HepG2 (cell line): ENCODE results near the gene FEM1B. TPM values are rescaled to one million over a fixed set of nuclear protein-coding genes. Genes with fewer than 3 reads are reported as not detected.

Source experiments
- ATF7-NPFF ChIP-seq: sonication (generic); formaldehyde crosslinking; IDR thresholded peaks from 2 replicates; pipeline ENCODE4 v1.8.1; 2023; ENCODE audit warnings: mild to moderate bottlenecking, low read depth, missing genetic modification reagents, moderate library complexity
- GLMP ChIP-seq: sonication (generic); formaldehyde crosslinking; IDR thresholded peaks from 2 replicates; pipeline ENCODE4 v1.9.0; 2021; ENCODE audit warnings: missing genetic modification reagents, mild to moderate bottlenecking, borderline replicate concordance
- GMEB1 ChIP-seq: sonication (generic); formaldehyde crosslinking; IDR thresholded peaks from 2 replicates; pipeline ENCODE4 v1.5.1; 2020; ENCODE audit warnings: missing genetic modification reagents, mild to moderate bottlenecking, borderline replicate concordance
- HMGXB4 ChIP-seq, 2 experiments: sonication (generic) in 1 of 2; formaldehyde crosslinking in 1 of 2; IDR thresholded peaks; 2 replicates each; pipeline versions ENCODE4 v1.4.0 to v1.6.1; 2018 to 2020; ENCODE audit warnings: missing genetic modification reagents in 2 of 2, borderline replicate concordance in 1 of 2, low read depth in 1 of 2, mild to moderate bottlenecking in 1 of 2, missing biosample characterization in 1 of 2
- HNRNPUL1 ChIP-seq: fragments of 200-400 bp; formaldehyde crosslinking; IDR thresholded peaks from 2 replicates; pipeline ENCODE4 v1.6.1; 2017; ENCODE audit warnings: low read depth, mild to moderate bottlenecking, low read length, moderate library complexity
- RBFOX2 ChIP-seq: fragments of 200-400 bp; formaldehyde crosslinking; IDR thresholded peaks from 2 replicates; pipeline ENCODE4 v1.6.1; 2017; ENCODE audit warnings: low read depth, mild to moderate bottlenecking, low read length
- U2AF2 ChIP-seq: fragments of 200-400 bp; formaldehyde crosslinking; IDR thresholded peaks from 2 replicates; pipeline ENCODE4 v1.6.1; 2017; ENCODE audit warnings: low read depth, mild to moderate bottlenecking, low read length
- YY1 ChIP-seq: IDR thresholded peaks from 2 replicates; pipeline ENCODE4 v1.6.1; 2011; ENCODE audit warnings: low read length, low read depth, moderate library complexity, mild to moderate bottlenecking; ENCODE audit not compliant: insufficient read depth, insufficient replicate concordance
- ZNF160 ChIP-seq: sonication (generic); formaldehyde crosslinking; IDR thresholded peaks from 2 replicates; pipeline ENCODE4 v1.8.0; 2022; ENCODE audit warnings: mild to moderate bottlenecking, inconsistent platforms, missing genetic modification reagents
- ZNF329 ChIP-seq: sonication (generic); formaldehyde crosslinking; IDR thresholded peaks from 2 replicates; pipeline ENCODE4 v1.9.0; 2021; ENCODE audit warnings: low read depth, mild to moderate bottlenecking, missing genetic modification reagents
- ZNF784 ChIP-seq: sonication (generic); formaldehyde crosslinking; IDR thresholded peaks from 2 replicates; pipeline ENCODE4 v1.5.1; 2020; ENCODE audit warnings: missing genetic modification reagents, mild to moderate bottlenecking, borderline replicate concordance
- polyA plus RNA-seq, 8 experiments: library from polyadenylated mRNA; depleted of rRNA in 3 of 8; stranded (reverse) in 7 of 8; unstranded in 1 of 8; fragments of >200 nt; fragmentation: Illumina TruSeq in 4 of 8; extraction: Trizol in 4 of 8; gene quantifications; 2 replicates each; pipeline versions ENCODE4 v1.2.1 to v1.2.3, GENCODE V29; 2011 to 2016; ENCODE audit warnings: low read depth in 4 of 8, missing spikeins in 1 of 8, mixed read lengths in 1 of 8; ENCODE audit not compliant: insufficient read depth in 1 of 8
- total RNA-seq, 5 experiments: library from RNA; depleted of rRNA; stranded (reverse); fragments of >200 nt; fragmentation: Illumina TruSeq; extraction: Trizol; gene quantifications; 2 replicates each; pipeline ENCODE4 v1.2.3, GENCODE V29; 2016; ENCODE audit warnings: low read depth in 1 of 5
- TF ChIP-seq, protein P1 (sequence below): sonication (generic); formaldehyde crosslinking; IDR thresholded peaks from 2 replicates; pipeline ENCODE4 v1.8.1; 2022; ENCODE audit warnings: mild to moderate bottlenecking, missing genetic modification reagents

FEM1B gene
- total and polyA plus RNA-seq, 2 of the 13 experiments (the other 11 are each of a cell fraction or from before 2014, with no cell fraction given), result 38.1 to 40.0 TPM

- TF ChIP-seq GLMP (peak; percentile 56; the same call in 1 of the 2 replicates), ZNF784 (CRISPR knock-in tag) (peak; percentile 87; the same call in 1 of the 2 replicates), HNRNPUL1 (0 out of 2 replicates have a peak, but pooled peaks have one; percentile 24), ZNF160 (peak; percentile 43; the same call in 1 of the 2 replicates), ZNF329 (CRISPR knock-in tag) (0 out of 2 replicates have a peak, but pooled peaks have one; percentile 20), ATF7-NPFF (CRISPR knock-in tag) (peak; percentile 95), RBFOX2 (peak; percentile 88), HMGXB4 (CRISPR knock-in tag; IDR thresholded peaks at IDR 0.05; ENCODE audit: borderline replicate concordance in 1 of 2, low read depth in 1 of 2) (peak; percentile 29 to 53; a peak in 2 of 4 replicates), GMEB1 (CRISPR knock-in tag) (no peak; the same call in 1 of the 2 replicates), U2AF2 (no peak), YY1 (peak; percentile 60)
- TF ChIP-seq, protein P1, sequence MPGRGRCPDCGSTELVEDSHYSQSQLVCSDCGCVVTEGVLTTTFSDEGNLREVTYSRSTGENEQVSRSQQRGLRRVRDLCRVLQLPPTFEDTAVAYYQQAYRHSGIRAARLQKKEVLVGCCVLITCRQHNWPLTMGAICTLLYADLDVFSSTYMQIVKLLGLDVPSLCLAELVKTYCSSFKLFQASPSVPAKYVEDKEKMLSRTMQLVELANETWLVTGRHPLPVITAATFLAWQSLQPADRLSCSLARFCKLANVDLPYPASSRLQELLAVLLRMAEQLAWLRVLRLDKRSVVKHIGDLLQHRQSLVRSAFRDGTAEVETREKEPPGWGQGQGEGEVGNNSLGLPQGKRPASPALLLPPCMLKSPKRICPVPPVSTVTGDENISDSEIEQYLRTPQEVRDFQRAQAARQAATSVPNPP, result peak; percentile 69; the same call in 1 of the 2 replicates
Observed at GRCh38 chr15:68229386-68230156, 48.0 kb upstream of the FEM1B start, which contains the start of gene CLN6 (continued).
